ENCODE measurements around the gene KCNN3.

Gene KCNN3

GRCh38 chr1:154783976-154784375, 86.1 kb downstream of the KCNN3 start:
- DNase-seq (ENCODE audit: low read depth), result no peak
- H3K4me3 ChIP-seq (ENCODE audit: control insufficient read depth, low read depth, low read length), result no peak overlapping the region
- no peak for TF ChIP-seq CTCF (conservative IDR thresholded peaks at IDR 0.05; ENCODE audit: control insufficient read depth, insufficient read depth, low read depth, low read length)

DNA sequence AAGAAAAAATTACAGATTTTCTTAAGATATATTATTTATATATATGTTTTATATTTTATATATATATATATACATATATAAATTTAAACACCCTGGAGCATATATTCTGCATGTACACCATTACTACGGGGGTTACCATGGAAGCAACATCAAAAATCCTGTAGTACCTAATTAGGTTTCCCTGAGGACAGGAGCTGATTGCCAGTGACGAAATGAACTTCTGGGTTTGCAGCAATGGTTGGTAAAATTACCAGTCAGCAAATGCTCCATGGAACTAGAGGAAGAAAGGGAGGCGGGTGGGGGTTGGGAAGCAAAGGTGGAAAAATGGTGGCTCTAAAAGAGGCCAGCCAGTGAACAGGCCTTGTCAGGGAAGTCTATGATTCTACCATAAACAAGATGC, 89.5 kb downstream of the KCNN3 start:
- no peak for DNase-seq (ENCODE audit: low read depth)
- H3K4me3 ChIP-seq (ENCODE audit: control insufficient read depth, low read depth, low read length), result no peak overlapping the region
- no peak for TF ChIP-seq CTCF (conservative IDR thresholded peaks at IDR 0.05; ENCODE audit: control insufficient read depth, insufficient read depth, low read depth, low read length)

DNA sequence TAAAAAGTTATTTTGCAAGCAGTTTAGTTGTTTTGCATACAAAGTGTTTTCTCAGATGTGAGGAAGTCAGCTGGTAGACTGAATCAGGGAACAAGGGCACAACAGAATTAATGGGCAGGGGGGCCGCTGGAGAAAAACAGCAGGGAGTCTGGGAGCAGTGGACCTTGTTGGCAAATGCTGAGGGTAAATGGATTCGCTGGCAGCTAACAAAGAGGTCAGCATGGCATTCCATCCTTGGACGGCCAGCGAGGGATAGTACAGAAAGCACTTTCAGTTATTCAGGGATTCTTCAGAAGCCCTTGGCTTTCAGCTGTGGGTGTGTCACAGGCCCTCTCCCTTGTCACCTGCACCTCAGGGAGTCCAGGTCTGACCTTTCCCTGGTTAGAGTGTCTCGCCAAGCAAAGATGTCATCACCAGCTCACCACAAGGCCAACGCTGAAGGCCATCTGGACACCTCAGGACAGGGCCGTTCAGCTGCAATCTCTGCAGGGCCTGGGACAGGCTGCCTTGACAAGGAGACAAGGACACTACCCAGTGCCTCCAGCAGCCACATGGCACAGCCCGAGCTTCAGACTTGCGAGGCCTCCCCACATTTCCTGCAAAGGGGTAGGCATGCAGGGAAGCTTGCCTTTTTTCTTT, 90.4 kb downstream of the KCNN3 start:
- no peak for DNase-seq (ENCODE audit: low read depth)
- TF ChIP-seq CTCF (conservative IDR thresholded peaks at IDR 0.05; ENCODE audit: control insufficient read depth, insufficient read depth, low read depth, low read length), result no peak
- no peak overlapping the region for H3K4me3 ChIP-seq (ENCODE audit: control insufficient read depth, low read depth, low read length)

GRCh38 chr1:154778944-154779343, 91.1 kb downstream of the KCNN3 start:
- DNase-seq (ENCODE audit: low read depth), result no peak
- no peak for TF ChIP-seq CTCF (conservative IDR thresholded peaks at IDR 0.05; ENCODE audit: control insufficient read depth, insufficient read depth, low read depth, low read length)
- H3K4me3 ChIP-seq (ENCODE audit: control insufficient read depth, low read depth, low read length), result no peak overlapping the region

- no peak for TF ChIP-seq CTCF (conservative IDR thresholded peaks at IDR 0.05; ENCODE audit: control insufficient read depth, insufficient read depth, low read depth, low read length)
- no peak for DNase-seq (ENCODE audit: low read depth)
- no peak overlapping the region for H3K4me3 ChIP-seq (ENCODE audit: control insufficient read depth, low read depth, low read length)
Observed at GRCh38 chr1:154778275-154778674, 91.8 kb downstream of the KCNN3 start.

GRCh38 chr1:154777781-154778180, 92.3 kb downstream of the KCNN3 start:
- no peak for DNase-seq (ENCODE audit: low read depth)
- no peak for TF ChIP-seq CTCF (conservative IDR thresholded peaks at IDR 0.05; ENCODE audit: control insufficient read depth, insufficient read depth, low read depth, low read length)
- H3K4me3 ChIP-seq (ENCODE audit: control insufficient read depth, low read depth, low read length), result no peak overlapping the region

GRCh38 chr1:154777154-154777553, 92.9 kb downstream of the KCNN3 start:
- no peak for TF ChIP-seq CTCF (conservative IDR thresholded peaks at IDR 0.05; ENCODE audit: control insufficient read depth, insufficient read depth, low read depth, low read length)
- no peak for DNase-seq (ENCODE audit: low read depth)
- H3K4me3 ChIP-seq (ENCODE audit: control insufficient read depth, low read depth, low read length), result no peak overlapping the region
